Tongue (tissue), 2 donors: Measurements from ENCODE around the gene PTPRO. TPM values are rescaled to one million over a fixed set of nuclear protein-coding genes. Genes with fewer than 3 reads are reported as not detected.

Source experiments
- DNase-seq: peaks from one replicate; pipeline ENCODE4 v3.0.0-alpha.2; 2015
- total RNA-seq: library from RNA; depleted of rRNA; stranded (reverse); fragments of >200 nt; gene quantifications from one replicate; pipeline ENCODE4 v1.2.3, GENCODE V29; 2014

PTPRO gene
- total RNA-seq, 1 donor from 2014 or later, result 1.2 TPM

DNA sequence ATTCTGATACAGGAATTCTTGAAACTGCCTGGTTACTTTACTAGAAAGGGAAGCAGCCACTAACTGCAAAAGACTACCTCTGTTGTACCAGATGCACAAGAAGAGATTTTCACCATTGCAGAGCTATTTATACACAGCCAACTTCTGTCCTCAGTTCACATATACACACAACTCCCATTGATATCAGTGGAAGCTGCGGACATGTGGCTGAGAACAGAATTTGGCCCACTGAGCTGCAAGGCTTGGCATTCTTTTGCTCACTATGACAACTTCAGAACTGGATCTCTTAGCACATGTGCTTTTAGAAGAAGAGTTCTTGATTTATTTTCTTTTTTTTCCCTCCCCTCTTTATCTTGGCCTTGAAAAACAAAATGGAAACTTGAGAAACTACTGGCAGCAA, 28.3 kb downstream of the PTPRO start:
- DNase-seq, result peak; percentile 7

DNA sequence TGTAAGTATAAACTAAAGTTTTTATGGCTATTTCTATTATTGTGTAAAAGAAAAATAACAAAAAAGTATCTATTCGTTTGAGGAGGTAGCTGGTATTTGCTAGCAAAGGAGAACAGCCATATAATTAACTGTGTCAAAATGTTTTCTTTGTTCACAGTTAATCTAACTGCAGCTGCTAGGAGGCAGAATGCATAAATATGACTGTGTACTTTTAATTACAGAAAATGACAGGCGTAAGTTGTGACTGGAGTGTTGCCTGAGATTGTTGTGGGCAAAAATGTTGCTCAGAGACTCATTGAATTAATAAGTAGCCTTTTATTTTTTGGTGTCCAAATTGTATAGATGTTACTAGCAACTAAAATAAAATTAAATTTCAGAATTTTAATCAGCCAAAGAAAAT, 33.5 kb downstream of the PTPRO start:
- DNase-seq, result no peak

DNA sequence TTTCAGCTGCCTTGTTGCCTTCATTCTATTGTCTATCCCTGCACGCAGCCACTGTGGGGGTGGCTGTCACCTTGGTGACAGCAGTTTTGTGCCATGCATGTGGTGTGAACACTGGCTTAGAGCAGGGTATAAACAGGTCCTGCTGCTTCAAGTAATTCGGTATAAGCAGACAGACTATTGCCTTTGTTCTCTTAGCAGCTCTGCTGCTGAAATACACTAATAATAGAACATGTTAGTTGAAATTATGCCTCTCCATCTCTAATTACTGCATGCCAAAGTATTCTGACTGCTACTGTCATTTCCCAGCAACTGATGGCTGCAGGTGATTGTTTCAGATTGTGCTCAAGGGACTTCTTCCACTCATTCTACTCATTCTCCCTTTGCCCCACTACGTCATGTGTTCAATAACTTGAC, 34.6 kb downstream of the PTPRO start:
- DNase-seq, result no peak

DNA sequence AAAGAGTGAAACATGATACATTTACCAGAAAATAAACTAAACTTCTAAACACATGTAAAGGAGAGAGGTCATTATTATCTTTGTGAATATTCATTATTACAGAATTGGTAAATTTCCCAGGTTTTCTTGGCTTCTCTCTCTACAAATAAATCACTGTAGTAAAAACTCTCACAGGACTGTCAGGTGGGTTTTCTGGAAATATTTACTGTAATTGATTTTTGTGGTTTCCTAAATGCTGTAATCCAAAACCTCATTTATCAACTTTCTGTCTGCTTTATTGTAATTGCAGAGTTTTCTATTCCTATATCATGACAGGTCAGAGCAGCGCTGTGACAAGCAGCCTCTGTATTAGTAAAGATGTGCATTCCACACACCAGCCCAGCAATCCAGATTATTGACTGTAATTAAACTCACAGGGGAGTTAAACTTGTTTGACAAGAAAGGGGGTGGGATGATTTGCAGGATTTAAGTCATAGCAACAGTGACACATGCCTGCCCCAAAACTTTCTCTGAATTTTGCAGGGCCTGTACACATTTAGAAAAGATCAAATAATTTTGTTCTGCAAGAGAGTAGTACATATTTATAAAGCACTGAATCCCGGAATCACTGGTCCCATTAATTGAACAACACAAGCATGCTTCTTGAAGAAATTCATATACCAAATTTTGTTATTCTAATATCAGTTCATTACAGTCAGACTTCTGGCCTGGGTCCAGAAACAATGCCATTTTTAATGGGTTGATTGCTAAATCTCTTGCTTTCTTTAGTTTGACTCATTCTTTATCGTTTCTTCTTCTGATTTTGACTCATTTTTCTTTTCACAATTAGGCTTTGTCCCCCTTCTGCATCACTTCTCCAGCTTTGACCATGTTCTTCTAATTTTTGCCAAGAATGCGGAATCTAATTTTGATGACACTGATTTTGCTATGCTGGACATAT, 42.2 kb downstream of the PTPRO start:
- peak; percentile 6 for DNase-seq

DNA sequence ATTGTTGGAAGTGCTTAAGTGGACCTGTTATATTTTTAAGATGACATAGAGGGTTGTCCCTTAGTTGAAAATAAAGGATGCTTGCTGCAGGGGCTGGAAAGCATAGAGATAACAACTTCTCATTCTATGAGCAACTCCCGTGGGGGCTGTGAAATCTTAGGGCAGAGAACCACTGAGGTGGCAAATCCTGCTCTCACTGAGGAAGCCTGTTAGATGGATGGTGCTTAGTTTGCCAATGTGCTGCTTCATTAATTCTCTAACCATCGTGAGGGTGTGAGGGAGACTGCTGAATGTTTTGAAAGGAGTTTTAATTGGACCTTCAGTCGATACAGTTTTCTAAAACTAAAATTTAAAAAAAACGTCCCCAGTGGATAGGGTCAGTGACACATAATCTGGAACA, 46.5 kb downstream of the PTPRO start:
- DNase-seq, result no peak

DNA sequence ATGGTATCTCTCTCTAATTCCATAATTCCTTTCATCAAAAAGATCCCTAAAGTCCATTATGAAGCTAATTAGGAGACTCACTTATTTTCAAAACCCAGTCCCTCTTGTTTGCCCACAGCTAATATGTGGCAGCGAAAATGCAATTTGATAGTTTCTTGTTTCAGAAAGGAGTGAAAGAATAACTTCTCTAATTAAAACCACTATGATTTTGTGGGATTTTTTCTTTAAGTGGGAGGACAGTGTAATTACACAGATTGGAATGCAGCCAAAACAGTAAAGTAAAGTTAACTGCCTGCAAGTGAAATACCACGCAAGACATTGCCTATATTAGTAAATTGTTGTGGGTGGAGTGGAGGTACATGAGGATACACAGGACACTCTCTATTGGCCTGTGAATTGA, 50.0 kb downstream of the PTPRO start:
- no peak for DNase-seq

DNA sequence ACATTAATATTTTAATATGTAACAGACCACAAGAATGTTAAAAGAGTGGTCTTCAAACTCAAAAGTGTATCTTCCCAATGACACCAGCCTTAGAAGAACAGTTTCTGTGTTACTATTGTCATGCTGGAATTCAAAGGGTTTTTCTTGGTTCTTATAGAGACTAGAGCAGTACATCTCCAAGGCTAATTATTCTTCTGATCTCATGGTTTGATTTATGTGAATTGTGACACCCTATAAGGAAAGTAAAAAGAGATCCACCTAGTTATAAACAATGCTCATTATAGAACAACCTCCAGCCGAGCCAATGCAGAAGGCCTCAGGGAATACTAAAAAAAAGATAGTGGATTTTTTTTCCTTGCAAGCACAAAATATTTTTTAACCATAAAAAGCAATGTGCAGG, 65.5 kb downstream of the PTPRO start:
- DNase-seq, result no peak

DNA sequence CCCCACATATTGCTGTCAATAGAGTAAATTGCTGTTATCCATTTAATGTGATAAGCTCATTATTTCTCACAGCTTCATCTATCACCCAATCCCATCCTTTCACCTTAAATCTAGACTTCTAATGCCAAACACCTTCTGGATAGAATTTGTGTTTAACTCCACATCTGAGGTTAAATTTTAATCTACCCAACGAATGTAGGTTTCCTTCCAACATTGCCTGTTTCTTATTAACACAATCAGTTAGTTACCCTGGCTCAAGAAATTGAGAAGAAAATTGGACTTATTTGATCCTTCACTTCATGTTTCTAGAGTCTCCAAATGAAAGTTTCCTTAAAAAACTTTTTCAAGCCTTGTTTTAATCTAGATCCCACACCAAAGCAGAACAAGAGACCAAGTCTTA, 67.3 kb downstream of the PTPRO start:
- no peak for DNase-seq

DNA sequence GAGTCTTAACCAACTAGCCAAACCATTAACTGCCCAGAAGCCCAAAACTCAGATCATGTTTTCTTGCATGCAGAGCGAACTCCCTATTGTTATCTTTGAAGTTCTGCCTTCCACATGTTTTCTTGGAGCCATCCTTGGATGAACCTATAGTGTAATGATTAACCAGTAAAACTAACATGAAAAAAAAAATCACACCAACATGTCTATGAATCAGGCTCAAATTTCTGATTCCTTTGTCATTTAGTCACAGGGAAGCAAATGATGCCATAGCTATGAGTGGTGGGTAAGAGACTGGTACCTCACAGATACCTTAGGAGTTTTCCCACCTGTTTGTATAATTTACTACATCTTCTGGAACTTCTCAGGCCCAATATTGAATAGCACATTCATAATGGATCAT, 70.7 kb downstream of the PTPRO start:
- DNase-seq, result no peak

DNA sequence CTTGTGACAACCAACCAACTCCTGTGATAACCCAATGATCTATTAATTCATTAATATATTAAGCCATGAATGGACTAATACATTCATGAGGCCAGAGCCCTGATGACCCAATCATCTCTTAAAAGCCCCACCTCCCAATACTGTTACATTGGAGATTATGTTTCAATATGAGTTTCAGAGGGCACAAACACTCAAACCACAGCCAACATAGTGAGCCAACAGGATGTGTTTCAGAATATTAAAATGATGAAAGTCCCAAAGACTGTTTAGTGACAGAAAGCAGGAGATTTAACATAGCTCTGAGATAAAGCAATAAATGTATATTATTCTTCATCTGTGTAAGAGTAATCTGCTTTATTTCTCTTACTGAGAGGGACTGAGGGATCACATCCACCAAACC, 71.7 kb downstream of the PTPRO start:
- DNase-seq, result no peak

DNA sequence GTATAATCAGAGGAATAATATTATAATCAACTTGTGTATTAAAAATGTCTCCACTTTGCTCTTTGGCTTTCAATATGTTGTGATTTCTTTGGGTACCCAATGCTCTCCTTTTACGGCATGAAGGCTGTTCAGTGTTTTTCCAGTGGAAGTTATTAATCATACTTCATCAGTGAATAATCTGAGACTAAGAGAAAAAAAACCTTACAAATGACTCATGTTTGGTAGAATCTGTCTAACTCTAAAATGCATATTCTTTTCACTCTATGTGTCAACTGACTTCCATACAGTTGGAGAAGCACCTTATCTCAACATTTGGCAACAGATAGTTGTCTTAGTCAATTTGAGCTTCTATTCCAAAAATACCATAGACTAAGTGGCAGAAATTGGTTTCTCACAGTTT, 82.2 kb downstream of the PTPRO start:
- no peak for DNase-seq

DNA sequence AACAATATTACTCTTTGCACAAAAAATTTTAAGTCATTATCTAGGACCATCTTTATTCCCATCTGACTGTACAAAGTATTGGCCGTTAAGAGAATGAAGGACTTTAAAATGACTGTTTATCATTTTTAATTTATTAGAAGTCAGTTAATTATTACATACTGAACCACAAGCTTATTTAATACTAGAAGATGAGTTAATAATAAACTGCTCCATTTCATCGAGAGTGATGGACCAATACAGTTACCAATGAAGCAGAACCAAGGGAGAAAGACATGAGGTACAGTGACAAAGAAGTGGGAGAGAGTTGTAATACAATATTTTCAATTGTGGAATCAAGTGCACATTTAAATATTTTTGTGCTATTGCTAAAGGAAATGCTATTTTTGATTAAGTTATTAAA, 83.3 kb downstream of the PTPRO start:
- no peak for DNase-seq

DNA sequence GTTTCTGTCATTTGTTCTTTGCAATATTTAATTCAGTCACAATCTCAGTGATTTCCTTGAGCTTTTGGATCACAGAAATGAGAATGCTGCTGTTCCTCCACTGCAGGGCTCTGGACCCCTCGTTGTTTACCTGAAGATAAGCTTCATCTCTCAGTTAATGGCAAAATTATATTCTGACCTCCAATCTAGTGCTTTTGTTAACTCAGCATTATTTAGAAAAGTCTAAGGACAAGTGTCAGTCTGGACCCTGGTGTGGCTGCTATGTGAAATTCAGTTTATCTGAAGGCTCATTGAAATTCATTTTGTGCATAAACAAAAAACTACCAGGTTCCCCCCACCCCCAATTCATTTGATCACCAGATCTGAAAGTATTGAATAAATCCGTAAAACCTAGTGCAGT, 84.7 kb downstream of the PTPRO start:
- DNase-seq, result no peak

DNA sequence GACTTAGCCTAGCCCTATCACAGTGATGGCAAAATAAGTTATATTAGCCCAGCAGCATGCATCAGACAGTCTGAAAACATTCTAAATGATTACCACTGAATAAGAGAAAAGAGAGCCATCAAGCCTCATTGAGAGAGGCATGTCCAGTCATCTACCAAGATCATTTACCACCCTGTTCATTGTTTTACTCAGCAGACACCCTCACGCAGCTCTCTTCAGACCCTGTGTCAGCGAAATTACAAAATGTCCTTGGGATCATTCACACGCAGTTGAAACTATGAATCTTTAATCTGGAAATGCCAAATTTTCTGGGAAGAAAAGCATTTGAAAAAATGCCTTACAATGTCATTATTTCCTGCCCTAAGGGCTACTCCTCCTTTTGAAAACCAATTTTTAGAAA, 89.5 kb downstream of the PTPRO start:
- no peak for DNase-seq

DNA sequence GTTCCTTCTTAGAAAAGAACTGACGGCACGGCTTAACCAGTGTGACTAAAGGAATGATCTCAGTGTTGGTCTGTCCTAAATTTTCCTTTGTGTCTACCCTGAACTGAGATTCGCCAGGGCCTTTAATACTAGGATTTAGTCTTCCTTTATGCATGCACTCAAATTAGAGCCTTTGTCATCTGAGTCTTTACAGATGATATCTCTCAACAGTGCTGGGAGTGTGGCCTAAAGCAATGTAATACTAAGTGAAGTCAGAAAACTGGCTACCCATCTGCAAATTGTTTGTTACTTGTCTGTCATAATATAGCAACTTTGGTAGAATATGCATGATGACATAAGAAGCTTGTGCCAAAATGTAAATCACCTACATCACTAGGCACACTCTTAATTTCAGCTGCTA, 95.4 kb downstream of the PTPRO start:
- peak; percentile 10 for DNase-seq

DNA sequence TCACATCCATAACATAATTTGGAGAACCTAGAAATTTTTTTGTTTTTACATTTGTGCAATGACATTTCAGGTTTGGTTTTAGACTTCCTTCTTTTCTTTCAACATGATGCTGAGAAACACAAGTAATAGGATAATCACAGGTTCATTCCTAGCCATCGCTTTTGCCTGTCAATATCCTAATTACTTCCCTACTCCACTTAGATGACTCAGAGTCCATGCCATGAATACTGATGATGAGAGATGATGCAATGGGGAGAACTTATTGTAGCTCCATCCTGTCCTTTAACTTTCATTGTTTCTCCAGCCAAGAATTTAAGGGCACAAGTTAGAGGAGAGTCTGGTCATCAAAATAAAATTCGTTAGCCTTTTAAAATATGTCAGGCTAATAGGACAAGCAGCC, 101.3 kb downstream of the PTPRO start:
- no peak for DNase-seq

DNA sequence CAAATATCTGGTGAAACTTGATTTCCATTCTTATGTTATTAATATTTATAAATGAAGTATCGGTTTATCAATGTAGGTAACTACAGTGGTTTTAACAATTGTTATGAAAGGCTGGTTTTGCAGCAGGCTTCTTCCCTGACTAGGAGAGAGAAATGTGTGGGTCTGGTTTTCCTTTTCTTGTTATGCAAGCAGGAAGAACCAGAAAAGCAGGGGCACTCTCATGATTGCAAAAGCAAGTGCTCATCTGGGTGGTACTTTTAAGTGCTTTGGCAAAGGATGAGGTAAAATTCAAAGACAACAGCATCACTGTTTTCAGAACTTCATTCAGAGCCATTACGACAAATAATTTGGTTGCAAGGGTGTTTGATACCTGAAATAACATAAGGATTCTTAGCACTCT, 105.6 kb downstream of the PTPRO start:
- no peak for DNase-seq

DNA sequence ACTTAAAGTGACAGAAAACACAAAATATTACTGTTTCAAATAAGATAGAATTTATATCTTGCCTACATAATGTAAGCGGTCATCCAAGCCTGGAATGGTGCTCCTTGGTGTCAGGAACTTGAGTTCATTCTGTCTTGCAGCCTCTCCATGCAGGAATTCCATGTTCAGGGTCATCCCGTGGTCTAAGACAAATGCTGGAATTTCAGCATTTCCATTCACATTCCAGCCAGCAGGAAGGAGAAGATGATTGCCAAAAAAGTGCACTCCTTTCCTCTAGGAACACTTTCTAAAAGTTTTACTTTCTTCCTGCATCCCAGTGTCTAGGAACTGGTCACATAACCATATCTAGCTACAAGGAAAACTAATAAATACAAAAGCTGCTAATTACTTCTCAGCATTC, 106.3 kb downstream of the PTPRO start:
- no peak for DNase-seq

DNA sequence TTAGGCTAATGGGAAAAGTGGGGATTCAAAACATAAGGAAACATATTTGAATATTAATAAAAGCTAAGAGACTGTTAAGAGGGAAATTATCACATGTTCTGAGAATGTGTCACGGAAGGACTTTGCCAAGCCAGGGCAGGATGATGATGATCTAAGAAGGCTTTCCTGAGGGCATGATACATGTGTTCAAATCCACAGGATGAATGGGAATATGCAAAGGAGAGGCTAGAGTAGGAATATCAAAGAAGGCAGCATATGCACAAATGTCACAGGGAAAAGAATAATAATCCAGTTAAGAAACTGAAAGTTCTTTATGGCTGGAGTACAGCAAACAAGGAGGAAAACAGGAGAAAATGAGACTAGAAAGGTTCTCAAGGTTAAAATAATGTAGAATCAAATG, 107.0 kb downstream of the PTPRO start:
- DNase-seq, result no peak

DNA sequence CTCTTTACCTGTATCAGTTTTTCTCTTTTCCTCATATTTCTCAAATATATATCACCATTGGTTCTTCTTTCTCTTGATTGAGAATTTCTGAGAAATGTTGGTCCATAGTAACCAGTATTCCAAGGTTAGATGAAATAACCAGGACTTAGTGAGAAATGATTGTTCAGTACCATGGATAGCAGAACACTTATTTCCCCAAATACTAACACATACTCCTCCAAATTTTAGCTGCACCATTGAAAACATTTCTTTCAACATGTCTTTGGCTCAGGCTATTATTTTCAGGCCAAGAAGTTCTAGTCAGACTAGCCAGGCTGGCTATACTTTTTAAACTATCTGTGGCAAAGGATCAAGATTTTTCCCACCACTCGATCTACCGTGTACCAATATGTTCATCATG, 113.3 kb downstream of the PTPRO start:
- DNase-seq, result no peak

DNA sequence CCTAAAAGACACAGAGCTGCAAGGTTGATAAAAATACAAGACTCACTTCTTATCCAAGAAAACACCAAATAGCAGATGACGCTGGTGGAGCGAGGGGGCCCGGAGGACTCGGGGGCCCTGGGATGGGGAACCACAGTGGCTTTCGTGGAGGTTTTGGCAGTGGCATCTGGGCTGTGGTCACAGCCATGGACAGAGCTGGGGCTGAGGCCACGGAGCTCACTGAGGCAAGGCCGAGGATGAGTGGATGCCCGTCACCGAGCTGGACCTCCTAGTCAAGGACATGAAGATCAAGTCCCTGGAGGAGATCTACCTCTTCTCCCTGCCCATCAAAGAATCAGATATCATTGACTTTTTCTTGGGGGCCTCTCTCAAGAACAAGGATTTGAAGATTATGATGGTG, 117.2 kb downstream of the PTPRO start:
- DNase-seq, result no peak

DNA sequence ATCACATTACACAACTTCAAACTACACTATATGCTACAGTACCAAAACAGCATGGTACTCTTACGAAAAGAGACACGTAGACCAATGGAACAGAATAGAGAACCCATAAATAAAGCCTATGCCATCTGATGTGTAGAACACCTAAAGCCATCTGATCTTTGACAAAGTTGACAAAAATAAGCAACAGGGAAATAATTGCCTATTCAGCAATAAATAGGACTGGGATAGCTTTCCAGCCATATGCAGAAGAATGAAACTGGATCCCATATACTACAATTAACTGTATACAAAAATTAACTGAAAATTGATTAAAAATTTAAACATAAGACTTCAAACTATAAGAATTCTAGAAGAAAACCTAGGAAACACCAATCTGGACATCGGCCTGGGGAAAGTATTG, 120.7 kb downstream of the PTPRO start:
- DNase-seq, result no peak

DNA sequence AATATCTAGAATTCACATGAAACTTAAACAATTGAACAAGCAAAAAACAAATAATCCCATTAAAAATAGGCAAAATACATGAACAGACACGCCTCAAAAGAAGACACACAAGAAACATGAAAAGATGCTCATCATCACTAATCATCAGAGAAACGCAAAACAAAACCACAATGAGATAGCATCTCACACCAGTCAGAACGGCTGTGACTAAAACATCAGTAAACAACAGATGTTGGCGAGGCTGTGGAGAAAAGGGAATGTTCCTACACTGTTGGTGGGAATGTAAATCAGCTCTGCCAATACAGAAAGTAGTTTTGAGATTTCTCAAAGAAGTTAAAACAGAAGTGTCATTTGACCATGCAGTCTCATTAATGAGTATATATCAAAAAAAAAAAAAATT, 121.3 kb downstream of the PTPRO start:
- DNase-seq, result no peak

DNA sequence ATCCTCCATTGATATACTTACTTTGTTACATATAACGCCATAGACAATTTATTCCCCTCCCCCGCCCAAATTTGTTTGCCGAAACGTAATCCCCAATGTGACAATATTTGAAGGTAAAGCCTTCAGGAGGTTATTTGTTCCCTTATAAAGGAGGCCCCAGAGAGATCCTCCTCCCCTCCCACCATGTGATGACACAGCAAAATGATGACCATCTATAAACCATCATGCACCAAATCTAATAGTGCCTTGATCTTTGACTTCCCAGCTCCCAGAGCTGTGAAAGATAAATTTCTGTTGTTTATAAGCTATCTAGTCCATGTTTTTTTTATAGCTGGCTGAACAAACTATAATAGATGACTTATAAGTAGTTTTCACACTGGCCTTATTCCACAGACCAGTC, 122.2 kb downstream of the PTPRO start:
- no peak for DNase-seq

DNA sequence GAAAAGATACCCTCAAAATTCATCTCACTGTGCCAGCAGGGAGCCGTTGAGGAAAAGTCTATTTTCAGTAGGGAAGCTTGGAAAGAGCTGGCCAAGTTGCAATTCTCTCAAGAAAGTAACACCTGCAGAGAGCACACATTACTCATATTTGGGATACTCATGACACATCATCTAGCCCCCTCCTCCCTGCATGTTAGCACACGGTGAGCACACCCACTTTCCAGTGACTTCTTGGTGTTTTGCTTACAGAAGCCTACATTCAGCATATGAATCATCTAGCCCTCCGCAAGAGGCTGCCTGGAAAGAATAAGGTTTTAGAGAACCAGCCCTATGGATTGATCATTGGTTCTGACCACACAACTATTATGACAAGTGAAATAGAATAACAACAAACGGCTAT, 124.5 kb downstream of the PTPRO start:
- DNase-seq, result no peak
